ENCODE measurements around the gene KLHL2.
"Not testable (repeated sequence)": the region's sequence is repeated elsewhere in the genome, so short reads cannot be mapped to it uniquely, and the experiment has no call there.

KLHL2 gene

DNA sequence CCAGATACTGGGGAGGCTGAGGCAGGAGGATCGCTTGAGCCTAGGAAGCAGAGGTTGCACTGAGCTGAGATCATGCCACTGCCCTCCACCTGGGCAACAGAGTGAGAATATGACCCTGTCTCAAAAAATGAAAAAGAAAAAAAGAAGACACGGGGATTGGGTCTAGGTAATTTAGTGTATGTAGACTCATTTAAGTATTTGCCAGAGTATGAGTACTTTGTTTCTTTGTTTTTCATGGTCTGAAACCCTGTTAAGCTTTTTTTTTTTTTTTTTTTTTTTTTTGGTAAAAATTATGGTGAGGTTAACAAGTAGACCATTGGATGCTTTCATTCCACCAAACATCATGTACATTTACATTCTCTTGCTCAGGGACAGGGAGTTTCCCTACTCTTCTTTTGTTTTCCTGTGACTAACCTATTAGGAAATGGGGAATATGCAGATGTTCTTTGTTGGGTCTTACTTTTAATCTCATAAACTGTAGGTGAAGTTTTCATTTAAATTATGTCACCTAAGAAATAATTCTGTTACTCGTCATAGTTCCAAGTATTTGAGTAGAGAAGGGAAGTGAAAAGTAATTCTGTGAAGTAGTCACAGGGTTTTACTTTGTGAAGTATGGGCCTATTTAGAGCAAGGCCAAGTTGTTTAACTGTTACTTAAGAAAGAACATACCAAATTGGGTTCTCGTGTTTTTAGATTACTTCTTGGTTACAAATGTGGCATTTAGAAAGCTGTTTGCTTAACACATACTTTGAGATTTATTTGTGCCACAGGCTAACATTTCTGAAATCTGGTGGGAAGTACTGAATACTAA lies 25.5 kb downstream of the KLHL2 start:
- H3K27me3 Mint-ChIP-seq (ENCODE audit: low read depth); DNase-seq (ENCODE audit: low spot score); H3K9me3 Mint-ChIP-seq: not testable (repeated sequence)
- H3K27ac Mint-ChIP-seq: peak overlapping the region; percentile 71
- peaks cover 37% of the 10 kb centered on the region for H3K36me3 Mint-ChIP-seq (ENCODE audit: low read depth)
- peaks cover 29% of the 10 kb centered on the region for H3K4me1 Mint-ChIP-seq (ENCODE audit: low read depth)
- H3K4me3 Mint-ChIP-seq: peak overlapping the region; percentile 38

DNA sequence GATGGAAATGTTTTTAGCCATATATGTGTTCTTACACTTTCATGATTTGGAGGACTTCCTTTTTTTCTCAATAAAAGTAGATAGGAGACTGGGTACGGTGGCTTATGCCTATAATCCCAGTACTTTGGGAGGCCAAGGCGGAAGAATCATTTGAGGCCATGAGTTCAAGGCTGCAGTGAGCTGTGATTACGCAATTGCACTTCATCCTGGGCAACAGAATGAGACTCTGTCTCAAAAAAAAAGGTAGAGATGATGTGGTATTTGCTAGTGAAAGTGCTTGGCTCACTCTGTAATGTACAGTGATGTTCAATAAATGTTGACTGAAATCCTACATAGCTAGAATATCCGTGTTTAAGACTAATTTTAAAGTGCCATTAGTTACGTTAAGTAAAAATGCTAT lies 27.4 kb downstream of the KLHL2 start:
- DNase-seq (ENCODE audit: low spot score): no peak
- H3K4me1 Mint-ChIP-seq (ENCODE audit: low read depth): peaks cover 23% of the 10 kb centered on the region
- no peaks in the 10 kb centered on the region for H3K9me3 Mint-ChIP-seq
- no peak overlapping the region for H3K27ac Mint-ChIP-seq
- peaks cover 36% of the 10 kb centered on the region for H3K36me3 Mint-ChIP-seq (ENCODE audit: low read depth)
- H3K27me3 Mint-ChIP-seq (ENCODE audit: low read depth): no peaks in the 10 kb centered on the region
- no peak overlapping the region for H3K4me3 Mint-ChIP-seq

DNA sequence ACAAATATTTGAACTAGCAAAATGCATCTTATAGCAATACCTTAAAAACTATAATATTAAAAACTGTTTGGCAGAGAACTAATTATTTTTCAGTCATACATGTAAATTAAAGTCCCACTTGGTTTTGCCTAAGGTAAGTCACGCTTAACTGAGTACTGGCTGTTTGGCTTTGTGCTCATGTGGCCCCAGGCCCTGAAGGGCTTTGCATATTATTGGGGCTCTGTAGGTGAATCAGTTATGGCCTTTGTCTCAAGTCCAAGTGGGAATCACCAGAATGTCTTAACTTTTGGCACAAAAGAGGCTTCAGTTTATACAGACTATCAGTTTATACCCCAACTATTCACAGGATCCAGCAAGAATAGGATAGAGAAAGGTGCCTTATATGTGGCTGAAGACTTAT lies 29.5 kb downstream of the KLHL2 start:
- not testable (repeated sequence) for DNase-seq (ENCODE audit: low spot score); H3K27ac Mint-ChIP-seq; H3K27me3 Mint-ChIP-seq (ENCODE audit: low read depth); H3K9me3 Mint-ChIP-seq; H3K4me3 Mint-ChIP-seq
- Mint-ChIP-seq H3K36me3 (ENCODE audit: low read depth) (peaks cover 32% of the 10 kb centered on the region), H3K4me1 (ENCODE audit: low read depth) (peaks cover 16% of the 10 kb centered on the region)

DNA sequence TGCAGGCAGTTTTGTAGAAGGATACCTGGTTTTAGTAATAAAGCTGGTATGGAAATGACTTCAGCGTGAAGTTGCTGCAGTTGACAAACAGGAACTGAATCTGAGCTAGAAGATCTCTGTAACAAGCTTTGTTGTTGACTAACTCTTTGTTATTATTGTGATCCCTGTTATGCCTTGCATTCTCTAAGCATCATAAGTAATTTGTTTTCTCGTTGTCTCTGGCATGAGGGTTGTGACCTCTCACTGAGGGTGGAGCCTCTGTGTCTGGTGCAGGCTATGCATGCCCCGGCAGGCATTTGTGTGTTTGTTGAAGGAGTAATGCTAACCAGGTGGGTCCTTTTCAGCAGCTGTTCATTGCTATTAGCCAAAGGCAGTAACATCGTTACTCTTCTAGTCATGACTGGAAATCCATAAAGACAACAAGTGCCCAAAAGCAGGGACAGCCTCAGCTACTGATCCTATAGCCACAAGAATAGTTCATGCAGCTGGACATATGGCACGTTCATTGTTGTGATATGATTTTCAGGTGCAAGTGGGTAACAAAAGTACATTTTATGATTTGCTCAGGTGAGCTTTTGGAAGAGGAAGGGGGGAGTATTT lies 30.8 kb downstream of the KLHL2 start:
- not testable (repeated sequence) for DNase-seq (ENCODE audit: low spot score); H3K27ac Mint-ChIP-seq; H3K4me3 Mint-ChIP-seq; H3K27me3 Mint-ChIP-seq (ENCODE audit: low read depth); H3K9me3 Mint-ChIP-seq
- peaks cover 13% of the 10 kb centered on the region for H3K4me1 Mint-ChIP-seq (ENCODE audit: low read depth)
- peaks cover 33% of the 10 kb centered on the region for H3K36me3 Mint-ChIP-seq (ENCODE audit: low read depth)

DNA sequence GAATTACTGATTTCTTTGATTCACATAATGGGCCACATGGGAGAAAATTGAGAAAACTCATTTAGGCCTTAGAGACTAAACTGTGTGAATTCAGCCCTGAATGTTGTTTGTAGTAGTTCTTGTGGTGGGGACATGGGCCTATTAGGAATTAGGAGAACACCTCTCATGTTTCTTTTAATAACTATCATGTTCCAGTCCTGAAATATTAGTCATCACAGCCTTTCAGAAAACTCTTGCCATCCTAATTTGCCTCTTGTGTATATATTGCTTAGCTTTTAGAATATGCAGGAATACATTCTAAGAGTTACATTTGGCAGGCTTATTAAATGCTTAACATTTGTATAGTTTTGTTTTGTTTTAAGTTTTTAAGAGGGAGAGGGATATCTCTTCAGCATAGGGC lies 33.4 kb downstream of the KLHL2 start:
- H3K27me3 Mint-ChIP-seq (ENCODE audit: low read depth); H3K4me1 Mint-ChIP-seq (ENCODE audit: low read depth); H3K9me3 Mint-ChIP-seq; DNase-seq (ENCODE audit: low spot score); H3K27ac Mint-ChIP-seq; H3K4me3 Mint-ChIP-seq: not testable (repeated sequence)
- peaks cover 46% of the 10 kb centered on the region for H3K36me3 Mint-ChIP-seq (ENCODE audit: low read depth)

DNA sequence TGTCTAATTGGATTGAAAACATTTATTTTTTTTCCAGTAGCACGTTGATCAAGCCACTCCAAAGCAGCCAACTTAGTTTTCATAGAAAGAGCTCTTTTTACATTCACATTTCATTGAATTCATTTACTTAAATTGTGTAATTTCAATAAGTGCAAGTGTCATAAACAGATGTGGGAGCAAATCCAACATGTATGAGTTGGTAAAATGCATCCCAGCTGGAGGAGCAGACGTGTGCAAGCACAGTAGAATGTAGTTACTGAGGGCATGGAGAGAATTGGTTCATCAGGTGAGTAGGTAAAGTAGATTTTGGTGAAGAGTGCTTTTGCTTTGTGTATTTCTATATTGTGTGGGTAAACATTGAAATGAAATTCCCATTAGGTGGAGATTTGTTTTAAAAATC lies 36.8 kb downstream of the KLHL2 start:
- peaks cover 39% of the 10 kb centered on the region for H3K36me3 Mint-ChIP-seq (ENCODE audit: low read depth)
- not testable (repeated sequence) for H3K27ac Mint-ChIP-seq; H3K4me3 Mint-ChIP-seq; DNase-seq (ENCODE audit: low spot score); H3K4me1 Mint-ChIP-seq (ENCODE audit: low read depth); H3K9me3 Mint-ChIP-seq; H3K27me3 Mint-ChIP-seq (ENCODE audit: low read depth)

DNA sequence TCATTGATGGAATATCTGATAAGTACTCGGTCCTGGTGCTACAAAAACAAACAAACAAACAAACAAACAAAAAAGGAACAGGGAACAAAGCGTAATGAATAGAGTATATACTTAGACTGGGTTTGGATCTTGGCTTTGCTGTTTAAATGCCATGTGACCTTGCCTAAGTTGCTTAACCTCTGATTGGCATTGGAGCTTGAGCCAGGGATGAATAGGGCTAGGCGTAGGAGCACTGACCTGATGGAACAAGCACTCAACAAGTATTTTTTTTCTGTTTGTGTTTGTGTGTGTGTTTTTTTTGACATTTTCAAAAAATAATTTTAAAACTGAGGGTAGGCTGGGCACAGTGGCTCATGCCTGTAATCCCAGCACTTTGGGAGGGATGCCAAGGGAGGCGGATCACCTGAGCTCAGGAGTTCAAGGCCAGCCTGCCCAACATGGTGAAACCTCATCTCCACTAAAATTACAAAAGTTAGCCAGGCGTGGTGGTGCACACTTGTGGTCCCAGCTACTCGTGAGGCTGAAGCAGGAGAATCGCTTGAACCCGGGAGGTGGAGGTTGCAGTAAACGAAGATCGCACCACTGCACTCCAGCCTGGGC lies 37.3 kb downstream of the KLHL2 start:
- H3K9me3 Mint-ChIP-seq; H3K4me1 Mint-ChIP-seq (ENCODE audit: low read depth); DNase-seq (ENCODE audit: low spot score); H3K4me3 Mint-ChIP-seq; H3K27me3 Mint-ChIP-seq (ENCODE audit: low read depth); H3K27ac Mint-ChIP-seq: not testable (repeated sequence)
- H3K36me3 Mint-ChIP-seq (ENCODE audit: low read depth): peaks cover 36% of the 10 kb centered on the region

DNA sequence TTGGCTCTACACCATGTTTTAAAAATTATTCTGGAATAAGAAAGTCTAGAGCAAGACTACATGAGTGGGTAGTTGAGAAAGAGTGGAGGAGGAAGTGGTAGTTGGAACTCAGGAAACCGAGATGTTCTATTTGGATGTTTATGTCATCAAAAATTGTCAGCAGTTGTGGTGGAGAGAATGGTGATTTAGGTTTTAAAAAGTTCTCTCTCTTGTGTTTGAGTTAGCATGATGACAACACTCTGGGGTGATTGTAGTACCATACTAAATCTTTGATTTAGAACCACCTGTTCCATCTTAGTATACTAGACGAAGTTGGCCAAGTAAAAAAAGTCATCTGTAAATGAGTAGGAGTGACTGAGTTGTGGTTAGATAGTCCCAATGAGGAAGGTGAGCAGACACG lies 40.7 kb downstream of the KLHL2 start:
- Mint-ChIP-seq H3K4me1 (ENCODE audit: low read depth) (peaks cover 4% of the 10 kb centered on the region), H3K27ac (no peak overlapping the region), H3K4me3 (no peak overlapping the region), H3K27me3 (ENCODE audit: low read depth) (no peaks in the 10 kb centered on the region), H3K9me3 (no peaks in the 10 kb centered on the region), H3K36me3 (ENCODE audit: low read depth) (peaks cover 32% of the 10 kb centered on the region)
- no peak for DNase-seq (ENCODE audit: low spot score)

DNA sequence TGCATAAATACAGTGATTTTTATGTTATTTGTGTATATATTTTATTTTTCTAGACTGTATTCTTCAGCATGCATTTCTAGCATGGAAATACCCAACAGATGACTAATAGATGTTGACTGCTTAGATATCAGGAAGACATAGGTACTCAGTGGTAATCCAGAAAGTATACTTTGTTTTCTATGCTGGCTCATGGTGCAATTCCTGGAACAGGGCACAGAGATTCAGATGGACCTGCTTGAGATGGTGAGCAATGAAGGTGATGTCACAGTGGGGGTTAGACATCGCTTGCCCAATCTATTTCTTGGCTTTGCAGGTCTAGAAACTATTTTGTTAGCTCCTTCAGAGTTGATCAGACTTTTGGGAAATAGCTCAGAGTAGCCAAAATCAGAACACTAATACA lies 41.5 kb downstream of the KLHL2 start:
- not testable (repeated sequence) for H3K4me3 Mint-ChIP-seq; H3K27ac Mint-ChIP-seq; H3K4me1 Mint-ChIP-seq (ENCODE audit: low read depth); H3K9me3 Mint-ChIP-seq; H3K27me3 Mint-ChIP-seq (ENCODE audit: low read depth); DNase-seq (ENCODE audit: low spot score)
- H3K36me3 Mint-ChIP-seq (ENCODE audit: low read depth): peaks cover 27% of the 10 kb centered on the region

DNA sequence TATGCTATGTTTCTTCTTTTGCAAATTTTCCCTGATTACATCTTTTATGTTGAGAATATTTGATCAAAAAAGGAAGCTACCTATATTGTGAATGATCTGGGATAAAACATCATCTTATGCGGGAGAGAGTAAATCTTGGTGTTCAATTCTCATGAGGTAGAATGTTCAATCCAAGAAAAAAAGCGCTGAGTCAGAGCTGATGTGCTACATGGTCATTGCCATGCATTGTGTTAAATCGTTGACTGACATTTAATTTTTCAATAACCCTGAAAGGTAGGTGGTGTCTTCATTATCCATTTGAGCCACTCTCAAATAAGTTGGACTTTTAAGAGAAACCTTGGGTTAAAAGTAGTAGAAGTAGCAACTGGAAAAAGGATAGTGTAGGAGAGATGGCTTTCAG lies 47.4 kb downstream of the KLHL2 start:
- not testable (repeated sequence) for DNase-seq (ENCODE audit: low spot score); H3K27me3 Mint-ChIP-seq (ENCODE audit: low read depth); H3K9me3 Mint-ChIP-seq; H3K4me3 Mint-ChIP-seq; H3K27ac Mint-ChIP-seq
- peaks cover 40% of the 10 kb centered on the region for H3K4me1 Mint-ChIP-seq (ENCODE audit: low read depth)
- H3K36me3 Mint-ChIP-seq (ENCODE audit: low read depth): peaks cover 21% of the 10 kb centered on the region

DNA sequence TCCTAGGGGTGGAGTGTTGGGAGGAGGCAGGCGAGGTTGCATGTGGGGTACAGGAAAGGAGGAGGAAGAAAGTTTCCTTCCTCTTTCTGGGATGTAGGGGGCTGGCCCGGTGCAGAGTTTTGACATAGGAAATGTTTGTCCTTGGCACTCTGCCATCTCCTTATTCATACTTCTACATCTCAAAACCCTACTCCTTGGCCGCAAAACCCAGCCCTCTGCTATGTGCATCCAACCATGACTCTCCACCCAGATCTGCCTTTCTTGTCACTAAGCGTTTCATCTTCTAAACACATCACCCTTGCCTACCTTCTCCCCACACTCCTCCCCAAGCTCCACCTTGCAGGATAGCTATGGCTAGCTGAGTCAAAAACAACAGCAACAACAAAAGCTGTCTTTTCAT lies 48.1 kb downstream of the KLHL2 start:
- peak overlapping the region; percentile 76 for H3K4me3 Mint-ChIP-seq
- H3K36me3 Mint-ChIP-seq (ENCODE audit: low read depth): peaks cover 18% of the 10 kb centered on the region
- peak; percentile 54 for DNase-seq (ENCODE audit: low spot score)
- H3K27me3 Mint-ChIP-seq (ENCODE audit: low read depth); H3K9me3 Mint-ChIP-seq: not testable (repeated sequence)
- H3K4me1 Mint-ChIP-seq (ENCODE audit: low read depth): peaks cover 41% of the 10 kb centered on the region
- H3K27ac Mint-ChIP-seq: peak overlapping the region; percentile 86

DNA sequence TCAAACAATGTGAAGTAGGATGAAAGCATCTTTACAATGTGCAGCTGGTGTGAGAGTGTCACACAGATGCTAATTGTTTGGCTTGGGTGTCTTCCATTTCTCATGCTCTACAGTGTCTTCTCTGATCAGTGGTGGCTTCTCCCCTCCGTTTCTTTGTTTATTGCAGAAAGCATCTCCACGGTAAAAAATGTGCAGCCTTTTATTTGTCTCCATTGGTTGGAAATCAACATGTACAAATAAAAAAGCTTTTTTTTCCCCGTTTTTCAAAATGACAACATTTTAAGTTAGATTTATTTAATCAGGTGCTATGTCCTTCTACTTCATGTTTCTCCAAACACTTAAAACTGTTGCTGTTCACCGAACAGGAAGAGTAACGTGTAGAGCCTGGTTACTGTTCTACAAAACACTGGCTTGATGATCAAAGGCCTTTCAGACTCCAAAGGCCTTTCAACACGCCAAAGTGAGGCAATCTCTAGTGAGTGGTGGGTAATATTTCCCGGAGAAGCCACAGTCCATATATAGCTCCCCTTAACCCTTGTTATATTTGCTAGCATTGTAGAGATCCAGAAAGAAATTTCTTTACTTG lies 48.8 kb downstream of the KLHL2 start:
- not testable (repeated sequence) for H3K9me3 Mint-ChIP-seq; H3K27me3 Mint-ChIP-seq (ENCODE audit: low read depth); DNase-seq (ENCODE audit: low spot score)
- Mint-ChIP-seq H3K4me1 (ENCODE audit: low read depth) (peaks cover 46% of the 10 kb centered on the region), H3K27ac (peak overlapping the region; percentile 86), H3K36me3 (ENCODE audit: low read depth) (peaks cover 17% of the 10 kb centered on the region), H3K4me3 (peak overlapping the region; percentile 76)

DNA sequence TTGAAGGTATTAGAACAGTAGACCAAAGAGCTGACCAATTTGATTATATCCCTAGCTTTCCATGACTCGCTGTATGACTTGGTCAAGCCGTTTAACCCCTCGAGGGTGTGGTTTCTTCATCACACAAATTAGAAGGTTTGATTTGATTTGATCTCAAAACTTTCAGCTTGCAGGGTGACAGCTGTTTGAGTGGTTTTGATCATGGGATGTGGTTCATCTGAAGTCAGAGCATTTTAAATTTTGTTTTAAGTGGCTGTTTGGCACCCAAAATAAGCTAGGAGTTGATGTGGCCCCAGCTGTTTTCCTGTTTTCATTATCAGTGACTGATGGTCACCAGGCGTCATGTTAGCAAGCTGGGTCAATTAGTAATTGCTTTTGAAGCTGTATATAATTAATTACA lies 52.4 kb downstream of the KLHL2 start:
- not testable (repeated sequence) for H3K27me3 Mint-ChIP-seq (ENCODE audit: low read depth); H3K4me3 Mint-ChIP-seq; H3K9me3 Mint-ChIP-seq
- peaks cover 48% of the 10 kb centered on the region for H3K4me1 Mint-ChIP-seq (ENCODE audit: low read depth)
- DNase-seq (ENCODE audit: low spot score): peak; percentile 8
- peaks cover 13% of the 10 kb centered on the region for H3K36me3 Mint-ChIP-seq (ENCODE audit: low read depth)
- H3K27ac Mint-ChIP-seq: peak overlapping the region; percentile 27

DNA sequence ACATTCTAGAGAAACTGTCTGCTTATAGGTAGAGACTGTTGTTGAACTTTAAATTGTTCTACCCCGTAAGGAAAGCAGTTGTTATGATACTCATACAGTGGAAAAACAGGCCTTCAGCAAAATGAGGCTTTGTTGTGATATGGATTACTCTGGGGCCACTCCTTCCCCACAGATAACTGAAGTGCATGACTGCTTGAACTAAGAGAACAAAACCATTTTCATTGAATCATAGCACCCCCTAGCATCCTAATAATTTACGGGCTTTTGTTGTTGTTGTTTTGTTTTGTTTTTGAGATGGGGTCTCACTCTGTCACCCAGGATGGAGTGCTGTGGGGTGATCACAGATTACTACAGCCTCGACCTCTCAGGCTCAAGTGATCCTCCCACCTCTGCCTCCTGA lies 54.9 kb downstream of the KLHL2 start:
- not testable (repeated sequence) for H3K9me3 Mint-ChIP-seq; H3K27me3 Mint-ChIP-seq (ENCODE audit: low read depth); H3K4me3 Mint-ChIP-seq; H3K27ac Mint-ChIP-seq; DNase-seq (ENCODE audit: low spot score)
- Mint-ChIP-seq H3K4me1 (ENCODE audit: low read depth) (peaks cover 26% of the 10 kb centered on the region), H3K36me3 (ENCODE audit: low read depth) (peaks cover 24% of the 10 kb centered on the region)
